Fibroblast of skin of right biceps (primary cell): ENCODE data around the gene SUFU.
"Not testable (repeated sequence)": the region's sequence is repeated elsewhere in the genome, so short reads cannot be mapped to it uniquely, and the experiment has no call there.

Experiments
- DNase-seq: peaks from one replicate; pipeline ENCODE4 v3.0.0-alpha.2; 2013

Gene SUFU

DNA sequence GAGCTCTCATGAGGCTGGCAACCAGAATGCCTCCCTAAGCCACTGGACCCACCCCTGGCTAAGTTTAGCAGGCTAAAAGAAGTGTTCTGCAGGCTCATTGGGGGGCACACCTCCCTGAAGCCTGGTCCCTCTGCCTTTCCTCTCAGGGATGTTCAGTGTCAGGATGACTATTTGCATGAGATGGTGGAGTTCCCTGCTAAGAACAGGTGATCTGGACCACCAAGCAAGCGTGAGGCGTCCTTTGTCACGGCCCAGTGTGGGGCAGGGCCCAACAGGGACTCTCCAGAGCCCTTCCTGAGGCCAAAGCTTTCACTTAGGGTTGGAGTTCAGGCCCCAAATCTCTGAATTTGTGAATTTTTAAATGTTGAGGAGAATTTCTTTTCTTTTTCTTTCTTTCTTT, 12.0 kb downstream of the SUFU start:
- DNase-seq: no peak

DNA sequence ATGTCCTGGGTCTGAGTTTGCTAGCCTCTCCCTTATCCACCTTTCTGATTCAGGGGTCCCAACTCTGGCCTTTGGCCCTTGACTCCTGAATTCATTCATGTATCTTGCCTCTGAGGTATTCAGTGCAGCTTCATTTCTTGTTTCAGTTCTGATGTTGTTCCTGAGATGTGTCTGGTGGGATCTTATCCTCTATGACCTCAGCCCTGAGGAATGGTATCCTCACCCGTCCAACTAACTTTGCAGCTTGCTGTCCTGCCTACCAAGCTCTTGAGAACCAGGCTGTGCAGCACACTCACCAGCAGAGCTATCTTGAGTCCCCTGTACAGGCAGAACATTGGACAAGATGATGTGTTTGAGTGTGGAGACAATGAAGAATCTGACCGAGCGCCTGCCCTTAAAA, 13.8 kb downstream of the SUFU start:
- DNase-seq: peak; percentile 60

DNA sequence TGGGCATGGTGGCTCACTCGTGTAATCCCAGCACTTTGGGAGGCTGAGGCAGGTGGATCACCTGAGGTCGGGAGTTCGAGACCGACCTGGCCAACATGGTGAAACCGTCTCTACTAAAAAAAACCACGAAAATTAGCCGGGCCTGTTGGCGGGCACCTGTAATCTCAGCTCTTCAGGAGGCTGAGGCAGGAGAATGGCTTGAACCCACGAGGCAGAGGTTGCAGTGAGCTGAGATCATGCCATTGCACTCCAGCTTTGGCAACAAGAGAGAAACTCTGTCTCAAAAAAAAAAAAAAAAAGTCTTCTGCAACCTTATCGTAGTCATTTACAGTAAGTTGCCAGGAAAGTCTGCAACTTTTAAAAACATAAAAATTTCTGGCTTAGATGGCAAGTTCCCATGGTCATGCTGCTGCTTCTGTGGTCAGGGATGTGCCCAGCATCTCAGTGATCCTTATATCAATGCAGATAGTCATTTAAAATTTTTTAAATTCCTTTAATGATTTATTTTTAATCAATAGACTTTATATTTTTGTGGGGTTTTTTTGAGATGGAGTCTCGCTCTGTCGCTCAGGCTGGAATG, 15.6 kb downstream of the SUFU start:
- DNase-seq: no peak

DNA sequence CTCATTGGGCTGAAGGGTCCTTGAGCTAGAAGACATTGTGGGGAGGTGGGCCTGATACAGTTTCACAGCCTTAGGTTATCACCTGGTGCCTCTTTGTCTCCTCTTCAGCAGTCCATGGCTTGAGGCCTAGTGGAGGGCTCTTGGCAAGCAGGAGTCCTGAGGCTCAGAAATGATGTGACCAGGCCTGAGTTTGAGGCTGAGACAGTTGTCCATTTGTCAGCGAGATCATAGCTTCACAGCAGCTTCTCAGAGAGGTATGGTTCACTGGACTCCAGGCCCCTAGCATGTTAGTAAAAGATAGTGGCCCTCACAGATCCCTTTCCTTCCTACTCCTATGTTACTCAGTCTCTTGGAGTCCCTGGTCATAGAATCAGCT, 19.1 kb downstream of the SUFU start:
- DNase-seq: no peak

DNA sequence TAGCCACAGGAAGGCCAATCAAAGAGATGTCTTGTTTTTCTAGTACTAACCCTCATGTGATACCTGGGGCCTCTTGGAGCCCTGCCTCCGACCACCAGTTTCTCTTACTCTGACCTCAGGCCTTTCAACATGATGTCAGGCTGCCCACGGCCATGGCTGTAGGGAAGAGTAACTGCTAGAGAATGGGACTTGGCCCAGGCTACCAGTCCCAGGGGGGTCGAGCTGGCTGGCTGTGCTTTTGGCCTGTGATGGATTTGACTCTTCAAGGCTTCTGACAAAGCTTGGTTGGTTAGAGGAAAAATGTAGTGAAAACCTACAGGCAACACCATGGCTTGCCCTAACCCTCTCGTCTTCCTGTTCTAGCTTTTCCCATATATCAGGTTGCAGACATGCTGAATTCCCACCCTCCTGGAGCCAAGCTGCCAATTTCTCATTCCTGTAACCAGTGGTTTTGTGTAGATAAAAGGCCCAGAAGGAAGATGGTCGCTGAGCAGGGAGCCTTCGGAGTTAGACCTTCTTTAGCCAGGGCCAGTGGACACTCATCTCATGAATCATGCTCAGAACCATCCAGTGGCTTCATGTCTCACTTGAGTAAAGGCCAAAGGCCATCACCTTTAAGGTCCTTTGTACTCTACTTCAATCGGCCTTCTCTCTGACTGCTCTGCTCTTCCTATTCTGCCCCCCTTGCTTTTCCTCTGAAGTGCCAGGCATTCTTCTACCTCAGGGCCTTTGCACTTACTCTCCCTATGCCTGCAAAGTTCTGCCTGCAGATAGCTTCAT, 19.7 kb downstream of the SUFU start:
- peak; percentile 77 for DNase-seq

DNA sequence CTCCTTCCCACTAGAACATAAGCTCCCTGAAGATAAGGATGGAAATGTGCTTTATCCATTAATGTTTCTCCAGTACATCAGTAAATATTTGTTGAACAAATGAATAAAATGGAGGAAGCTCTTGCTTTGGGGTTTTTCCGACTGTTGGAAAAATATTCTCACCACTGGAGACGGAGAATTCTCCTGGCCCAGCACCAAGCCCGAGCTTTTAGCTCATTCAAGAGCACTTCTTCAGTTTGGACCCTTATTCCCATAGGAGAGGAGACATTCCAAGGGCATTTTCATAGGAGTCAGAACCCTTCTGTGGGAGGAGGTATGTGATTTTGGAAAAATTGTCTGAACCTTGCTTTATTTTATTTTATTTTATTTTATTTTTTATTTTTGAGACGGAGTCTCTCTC, 21.0 kb downstream of the SUFU start:
- DNase-seq: no peak

DNA sequence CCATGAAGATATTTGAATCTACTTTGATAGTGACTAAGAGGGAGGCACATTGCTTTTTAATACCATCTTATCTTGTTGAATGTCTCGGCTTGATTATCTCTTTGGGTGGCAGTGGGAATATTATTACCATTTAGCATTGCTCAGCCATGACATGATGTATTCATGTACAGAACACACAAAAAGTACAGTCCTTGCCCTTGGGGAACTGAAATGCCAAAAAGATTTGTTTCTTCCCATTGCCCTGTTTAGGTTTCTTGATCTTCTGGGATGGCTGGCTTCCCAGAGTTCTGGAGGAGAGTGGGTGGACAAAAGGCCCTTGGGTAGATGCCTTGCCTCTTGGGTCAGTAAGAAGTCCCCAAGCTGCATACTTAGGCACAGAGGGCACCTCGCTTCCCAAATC, 23.8 kb downstream of the SUFU start:
- DNase-seq: no peak

DNA sequence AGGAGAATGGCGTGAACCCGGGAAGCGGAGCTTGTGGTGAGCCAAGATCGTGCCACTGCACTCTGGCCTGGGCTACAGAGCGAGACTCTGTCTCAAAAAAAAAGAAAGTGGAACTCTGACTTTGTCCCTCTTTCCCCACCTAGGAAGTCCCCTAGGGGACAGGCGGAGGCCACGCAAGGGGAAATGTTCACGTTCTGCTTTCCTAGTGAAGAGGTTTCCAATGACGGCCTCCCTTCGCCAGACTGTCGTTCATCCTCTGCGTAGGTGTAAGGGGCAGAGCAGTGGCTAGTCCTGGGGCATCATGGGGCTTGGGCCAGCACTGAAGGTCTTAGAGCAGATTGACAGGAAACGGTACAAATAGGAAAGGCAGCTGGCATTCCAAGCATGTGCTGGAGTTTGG, 30.6 kb downstream of the SUFU start:
- no peak for DNase-seq

DNA sequence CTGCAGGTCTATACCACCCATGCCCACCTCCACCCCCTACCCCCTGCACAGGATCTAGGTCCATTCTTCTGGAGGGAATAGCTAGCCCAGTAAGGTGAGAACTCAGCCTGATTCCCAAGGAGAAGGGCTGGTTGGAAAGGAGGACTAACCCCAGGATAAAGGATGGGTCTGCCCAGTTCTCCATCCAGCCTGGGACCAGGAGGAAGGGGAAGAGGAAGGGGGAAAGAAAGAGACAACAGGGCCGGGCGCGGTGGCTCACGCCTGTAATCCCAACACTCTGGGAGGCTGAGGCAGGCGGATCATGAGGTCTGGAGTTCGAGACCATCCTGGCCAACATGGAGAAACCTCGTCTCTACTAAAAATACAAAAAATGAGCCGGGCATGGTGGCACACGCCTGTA, 31.2 kb downstream of the SUFU start:
- DNase-seq: not testable (repeated sequence)

DNA sequence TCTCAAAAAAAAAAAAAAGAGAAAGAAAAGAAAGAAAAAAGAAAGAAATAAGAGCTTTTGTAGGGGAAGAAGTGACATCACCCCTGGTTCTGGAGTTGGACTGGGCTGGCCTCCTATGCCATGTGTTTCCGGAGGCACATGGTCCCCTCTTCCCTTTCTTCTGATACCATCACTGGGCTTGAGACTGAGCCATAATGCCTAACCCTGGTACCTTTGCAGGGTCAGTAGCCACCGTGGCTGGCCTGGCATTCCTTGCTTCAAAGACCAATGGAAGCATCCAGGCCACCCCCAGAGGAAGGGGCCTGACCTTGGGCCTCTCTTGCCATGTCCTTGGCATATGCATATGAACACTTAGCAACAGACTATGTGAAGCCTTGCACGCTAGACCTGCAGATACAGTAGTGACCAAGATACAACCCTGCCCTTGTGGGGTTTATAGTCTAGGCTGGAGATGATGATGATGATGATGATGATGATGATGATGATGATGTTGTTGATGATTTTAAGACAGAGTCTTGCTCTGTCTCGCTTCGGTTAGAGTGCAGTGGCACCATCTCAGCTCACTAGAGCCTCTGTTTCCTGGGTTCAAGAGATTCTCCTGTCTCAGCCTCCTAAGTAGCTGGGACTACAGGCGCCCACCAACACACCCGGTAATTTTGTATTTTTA, 31.8 kb downstream of the SUFU start:
- no peak for DNase-seq

DNA sequence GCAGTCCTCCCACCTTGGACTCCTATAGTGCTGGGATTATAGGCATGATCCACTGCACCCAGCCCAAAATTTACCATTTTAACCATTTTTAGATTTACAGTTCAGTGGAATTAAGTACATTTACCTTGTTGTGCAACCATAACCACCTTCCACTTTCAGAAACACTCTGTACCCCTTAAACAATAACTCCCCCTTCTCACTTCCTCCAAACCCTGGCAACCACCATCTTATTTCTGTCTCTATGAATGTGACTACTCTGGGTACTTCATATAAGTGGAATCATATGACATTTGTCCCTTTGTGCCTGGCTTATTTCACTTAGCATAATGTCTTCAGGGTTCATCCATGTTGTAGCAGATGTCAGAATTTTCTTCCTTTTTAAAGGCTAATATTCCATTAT, 33.6 kb downstream of the SUFU start:
- DNase-seq: no peak

DNA sequence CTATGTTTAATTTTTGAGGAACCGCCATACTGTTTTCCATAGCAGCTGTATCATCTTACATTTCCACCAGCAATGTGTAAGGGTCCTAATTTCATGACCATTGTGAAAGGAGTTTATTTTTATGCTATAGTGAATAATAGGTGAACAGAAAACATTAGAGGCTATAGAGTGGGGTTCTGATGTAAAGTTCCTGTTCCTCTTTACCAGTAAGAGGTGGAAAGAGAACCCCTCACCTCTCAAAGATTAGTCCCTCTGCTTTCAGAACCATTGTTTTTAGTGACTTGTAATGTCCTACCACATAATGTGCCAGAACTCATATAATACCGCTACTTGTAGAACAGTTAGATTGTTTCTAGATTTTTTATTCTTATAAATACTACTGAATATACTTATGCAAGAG, 34.2 kb downstream of the SUFU start:
- no peak for DNase-seq

DNA sequence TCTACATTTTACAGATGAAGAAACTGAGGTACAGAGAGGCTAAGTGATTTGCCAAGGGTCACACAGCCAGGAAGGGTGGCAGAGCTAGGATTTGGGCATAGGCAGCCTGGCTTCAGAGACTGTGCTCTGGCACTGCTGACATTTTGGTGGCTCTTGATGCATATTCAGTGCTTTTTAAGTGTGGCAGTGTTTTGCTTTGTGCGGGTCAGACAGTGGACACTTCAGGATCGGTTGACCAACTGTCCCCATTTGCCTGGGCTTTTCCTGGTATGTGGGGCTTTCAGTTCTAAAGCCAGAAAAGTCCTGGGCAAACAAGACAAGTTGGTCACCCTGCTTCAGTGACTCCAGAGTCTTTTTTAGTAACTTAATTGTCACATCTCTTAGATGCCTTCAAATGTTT, 35.0 kb downstream of the SUFU start:
- no peak for DNase-seq

DNA sequence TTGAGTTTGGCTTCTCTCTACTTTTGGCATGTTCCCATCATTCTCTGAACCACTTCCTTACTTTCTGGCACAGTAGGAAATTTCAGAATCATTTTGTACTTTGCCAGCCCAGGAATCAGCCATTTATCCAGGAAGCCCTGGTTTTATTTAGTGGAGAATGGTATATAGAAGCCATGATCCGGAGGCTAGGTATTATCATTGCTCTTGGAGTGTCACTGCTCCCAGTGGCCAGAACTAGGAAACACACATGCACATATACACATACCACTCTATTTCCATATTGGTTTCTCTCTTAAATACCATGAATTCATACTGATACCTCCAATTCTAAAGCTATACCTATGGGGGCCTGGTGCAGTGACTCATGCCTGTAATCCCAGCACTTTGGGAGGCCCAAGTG, 36.3 kb downstream of the SUFU start:
- peak; percentile 11 for DNase-seq

DNA sequence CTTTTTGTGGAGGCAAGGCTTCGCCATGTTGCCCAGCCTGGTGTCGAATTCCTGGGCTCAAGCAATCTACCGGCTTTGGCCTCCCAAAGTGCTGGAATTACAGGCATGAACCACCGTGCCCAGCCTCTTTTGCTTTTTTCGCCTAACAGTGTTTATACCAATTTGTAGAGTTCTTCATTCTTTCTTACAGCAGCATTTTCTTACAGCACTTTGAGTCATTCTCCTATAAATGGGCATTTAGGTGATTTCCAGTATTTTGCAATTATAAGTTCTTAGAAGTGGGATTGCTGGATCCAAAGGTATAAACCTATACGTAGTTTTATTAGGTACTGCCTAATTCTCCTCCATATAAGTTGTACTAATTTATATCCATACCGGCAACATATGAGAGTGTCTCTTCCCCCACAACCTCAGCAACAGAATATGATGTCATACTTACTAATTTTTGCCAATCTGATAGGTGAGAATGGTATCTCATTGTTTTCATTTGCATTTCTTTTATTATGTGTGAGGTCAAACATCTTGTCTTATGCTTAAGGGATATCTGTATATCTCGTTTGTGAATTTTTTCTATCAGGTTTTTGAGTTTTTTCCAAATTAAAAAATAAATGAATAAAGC, 39.1 kb downstream of the SUFU start:
- DNase-seq: no peak

DNA sequence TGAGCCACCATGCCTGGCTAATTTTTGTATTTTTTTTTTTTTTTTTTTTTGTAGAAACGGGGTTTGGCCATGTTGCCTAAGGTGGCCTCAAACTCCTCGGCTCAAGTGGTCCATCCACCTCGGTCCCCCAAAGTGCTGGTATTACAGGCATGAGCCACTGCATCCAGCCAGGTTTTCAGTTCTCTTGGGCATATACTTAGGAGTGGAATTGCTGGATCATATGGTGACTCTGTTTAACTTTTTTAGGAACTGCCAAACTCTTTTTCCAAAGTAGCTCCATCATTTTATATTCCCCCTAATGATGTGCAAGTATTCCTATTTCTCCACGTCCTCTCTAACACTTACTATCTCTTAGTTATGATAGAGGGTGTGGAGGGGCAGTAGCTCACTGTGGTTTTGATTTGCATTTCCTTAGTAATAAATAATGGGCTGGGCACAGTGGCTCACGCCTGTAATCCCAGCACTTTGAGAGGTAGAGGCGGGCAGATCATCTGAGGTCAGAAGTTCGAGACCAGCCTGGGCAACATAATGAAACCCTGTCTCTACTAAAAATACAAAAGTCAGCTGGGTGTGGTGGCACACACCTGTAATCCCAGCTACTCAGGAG, 41.6 kb downstream of the SUFU start:
- DNase-seq: no peak

DNA sequence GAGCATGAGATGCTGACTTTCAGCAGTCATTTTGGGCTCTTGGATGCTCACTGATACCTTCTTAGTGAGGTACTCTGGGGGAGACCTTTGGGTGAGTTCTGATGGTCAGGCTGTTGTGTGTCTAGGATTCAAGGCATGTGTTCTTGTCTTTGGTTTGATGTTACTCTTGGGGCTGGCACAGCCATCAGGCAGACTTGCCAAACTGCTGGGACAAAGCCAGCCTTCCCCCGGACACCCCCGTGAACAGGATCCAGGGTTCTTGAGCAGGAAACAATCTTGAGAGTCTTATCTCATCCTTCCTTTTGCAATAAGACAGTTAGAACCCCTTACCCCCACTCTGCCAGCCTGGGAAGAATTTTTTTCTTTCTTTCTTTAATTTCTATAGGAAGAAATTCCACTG, 42.2 kb downstream of the SUFU start:
- DNase-seq: no peak

DNA sequence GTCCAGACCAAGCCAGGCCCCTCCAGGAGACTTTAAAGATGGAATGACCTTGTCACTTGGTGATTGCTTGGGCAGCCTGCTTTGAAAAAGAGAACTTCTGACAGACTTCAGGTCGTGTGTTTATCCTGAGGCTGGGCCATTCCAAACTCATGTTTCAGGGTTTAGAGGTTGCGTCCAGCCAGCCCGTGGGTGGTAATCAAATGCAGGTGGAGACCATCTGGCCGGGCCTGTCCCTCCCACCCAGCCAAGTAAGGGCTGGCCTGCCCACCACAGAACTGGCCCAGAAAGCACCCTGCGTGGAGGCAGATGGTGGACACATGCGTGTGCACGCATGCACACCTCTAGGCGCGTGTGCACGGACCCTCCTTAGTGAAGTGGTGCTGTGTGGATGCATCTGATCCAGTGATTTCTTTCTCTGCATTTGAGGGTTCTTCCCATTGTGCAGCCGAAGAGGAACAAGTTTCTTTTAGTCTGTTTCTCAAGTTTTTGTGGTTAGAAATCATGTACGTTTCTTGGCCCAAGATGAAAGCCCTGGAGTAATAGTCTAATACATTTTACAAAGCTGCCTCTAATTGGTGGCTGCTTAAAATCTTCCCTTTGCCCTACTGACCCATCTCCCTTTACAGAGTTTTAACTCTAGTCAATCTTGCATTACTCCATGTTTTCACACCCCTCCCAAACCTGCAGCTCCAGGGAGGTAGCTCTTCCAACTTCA, 43.0 kb downstream of the SUFU start:
- peak; percentile 30 for DNase-seq

DNA sequence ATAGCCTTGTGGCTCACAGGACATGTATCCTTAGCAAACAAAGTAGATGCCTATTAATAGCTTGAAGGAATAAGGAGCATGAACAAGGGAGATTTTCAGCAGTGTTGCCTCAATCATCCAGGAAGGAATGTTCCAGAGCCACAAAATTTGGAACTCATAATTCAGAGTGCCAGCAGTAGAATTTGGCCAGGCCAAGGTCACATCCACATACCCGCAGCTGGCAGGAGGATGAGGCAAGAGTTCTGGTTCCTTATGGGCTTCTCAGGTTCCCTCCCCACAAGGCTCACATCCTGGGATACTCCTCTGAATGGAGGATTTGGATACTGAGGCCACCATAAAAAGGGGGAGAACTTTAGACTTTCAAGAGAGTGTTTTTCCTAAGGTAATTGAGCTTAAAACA, 45.8 kb downstream of the SUFU start:
- no peak for DNase-seq

DNA sequence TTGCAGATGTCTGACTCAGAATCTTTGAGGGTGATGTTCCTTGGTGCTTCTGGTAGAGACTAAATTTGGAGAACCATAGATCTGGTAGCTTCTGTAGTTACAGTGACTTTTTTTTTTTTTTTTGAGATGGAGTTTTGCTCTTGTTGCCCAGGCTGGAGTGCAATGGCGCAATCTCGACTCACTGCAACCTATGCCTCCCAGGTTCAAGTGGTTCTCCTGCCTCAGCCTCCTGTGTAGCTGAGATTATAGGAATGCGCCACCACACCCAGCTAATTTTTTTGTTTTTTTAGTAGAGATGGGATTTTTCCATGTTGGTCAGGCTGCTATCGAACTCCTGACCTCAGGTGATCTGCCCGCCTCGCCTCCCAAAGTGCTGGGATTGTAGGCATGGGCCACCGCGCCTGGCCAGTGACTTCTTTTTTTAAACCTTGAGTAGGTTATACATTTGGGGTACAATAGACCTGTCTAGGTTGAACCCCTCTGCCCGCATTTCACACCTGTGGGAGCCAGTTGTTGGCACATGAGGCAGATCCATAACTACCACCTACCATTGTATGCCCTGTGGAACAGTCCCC, 47.0 kb downstream of the SUFU start:
- no peak for DNase-seq

DNA sequence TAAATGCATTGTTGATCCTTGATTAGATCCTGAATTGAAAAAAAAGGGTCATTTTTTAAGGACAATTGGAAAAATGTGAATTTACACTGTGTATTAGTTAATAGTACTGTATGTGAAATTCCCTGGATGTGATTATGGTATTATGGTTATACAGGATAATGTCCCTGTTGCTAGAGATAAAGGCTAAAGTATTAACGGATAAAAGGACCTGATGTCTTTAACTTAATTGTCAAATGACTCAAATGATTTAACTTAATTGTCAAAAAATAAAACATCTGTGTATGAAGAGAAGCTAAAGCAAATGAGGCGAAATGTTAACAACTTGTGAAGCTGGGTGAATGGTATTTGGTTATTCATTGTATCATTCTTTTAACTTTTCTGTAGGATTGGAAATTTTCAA, 48.8 kb downstream of the SUFU start:
- DNase-seq: no peak

DNA sequence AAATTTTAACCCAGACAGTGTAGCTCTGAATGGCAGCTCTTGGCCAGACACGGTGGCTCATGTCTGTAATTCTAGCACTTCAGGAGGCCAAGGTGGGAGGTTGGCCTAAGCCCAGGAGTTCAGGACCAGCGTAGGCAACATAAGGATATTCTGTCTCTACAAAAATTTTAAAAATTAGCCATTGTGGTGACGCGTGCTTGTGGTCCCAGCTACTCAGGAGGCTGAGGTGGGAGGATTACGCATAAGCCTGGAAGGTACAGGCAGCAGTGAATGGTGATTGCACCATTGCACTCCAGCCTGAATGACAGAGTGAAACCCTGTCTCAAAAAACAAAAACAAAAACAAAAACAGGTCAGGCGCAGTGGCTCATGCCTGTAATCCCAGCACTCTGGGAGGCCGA, 50.0 kb downstream of the SUFU start:
- DNase-seq: no peak

DNA sequence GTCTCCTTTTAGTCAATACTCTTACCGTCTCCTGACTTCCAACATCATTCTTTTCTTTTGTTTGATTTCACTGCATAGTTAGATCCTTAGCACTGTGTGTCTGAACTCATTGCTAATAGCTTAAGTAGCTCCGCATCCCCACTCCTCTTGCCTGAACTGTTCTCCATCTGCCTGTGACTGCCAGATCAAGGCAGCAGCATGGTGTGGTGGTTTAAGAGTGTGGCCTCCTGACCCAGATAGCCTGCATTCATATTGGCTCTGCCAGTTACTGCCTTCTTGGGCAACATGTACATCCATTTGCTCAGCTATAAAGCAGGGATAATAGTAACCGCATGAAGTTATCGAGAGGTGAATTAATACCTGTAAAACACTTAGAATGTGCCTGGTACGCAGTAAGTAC, 50.8 kb downstream of the SUFU start:
- DNase-seq: no peak
